ENCODE measurements around the gene ECPAS.
"Not testable (repeated sequence)": the region's sequence is repeated elsewhere in the genome, so short reads cannot be mapped to it uniquely, and the experiment has no call there.

ECPAS gene

DNA sequence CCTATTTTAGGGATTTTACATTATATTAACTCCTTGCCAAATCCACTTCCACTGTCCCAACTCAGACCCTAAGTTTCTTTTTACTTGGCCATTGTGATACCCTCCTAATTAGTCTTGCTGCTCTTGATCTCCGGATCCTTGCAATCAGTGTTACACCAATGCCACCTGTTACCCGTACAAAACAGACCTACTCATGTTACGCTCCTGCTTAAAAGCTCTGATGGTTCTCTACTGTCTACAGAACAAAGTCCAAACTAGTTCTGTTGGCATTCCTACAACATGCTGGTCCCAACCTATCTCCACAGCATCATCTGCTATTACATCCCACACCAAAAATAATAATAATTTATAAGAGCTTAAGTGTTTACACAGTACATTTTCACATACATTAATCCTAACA, 9.8 kb downstream of the ECPAS start:
- in situ Hi-C loops (cut with MboI; ENCODE audit: low sequenced_read_pairs), result no loop called here

- in situ Hi-C loops (cut with MboI; ENCODE audit: low sequenced_read_pairs), result no loop called here
These were observed 16.3 kb downstream of the ECPAS start for GRCh38 chr9:111467778-111468367.

- in situ Hi-C loops (cut with MboI; ENCODE audit: low sequenced_read_pairs), result no loop called here
These were observed 21.1 kb downstream of the ECPAS start for GRCh38 chr9:111463048-111463447.

DNA sequence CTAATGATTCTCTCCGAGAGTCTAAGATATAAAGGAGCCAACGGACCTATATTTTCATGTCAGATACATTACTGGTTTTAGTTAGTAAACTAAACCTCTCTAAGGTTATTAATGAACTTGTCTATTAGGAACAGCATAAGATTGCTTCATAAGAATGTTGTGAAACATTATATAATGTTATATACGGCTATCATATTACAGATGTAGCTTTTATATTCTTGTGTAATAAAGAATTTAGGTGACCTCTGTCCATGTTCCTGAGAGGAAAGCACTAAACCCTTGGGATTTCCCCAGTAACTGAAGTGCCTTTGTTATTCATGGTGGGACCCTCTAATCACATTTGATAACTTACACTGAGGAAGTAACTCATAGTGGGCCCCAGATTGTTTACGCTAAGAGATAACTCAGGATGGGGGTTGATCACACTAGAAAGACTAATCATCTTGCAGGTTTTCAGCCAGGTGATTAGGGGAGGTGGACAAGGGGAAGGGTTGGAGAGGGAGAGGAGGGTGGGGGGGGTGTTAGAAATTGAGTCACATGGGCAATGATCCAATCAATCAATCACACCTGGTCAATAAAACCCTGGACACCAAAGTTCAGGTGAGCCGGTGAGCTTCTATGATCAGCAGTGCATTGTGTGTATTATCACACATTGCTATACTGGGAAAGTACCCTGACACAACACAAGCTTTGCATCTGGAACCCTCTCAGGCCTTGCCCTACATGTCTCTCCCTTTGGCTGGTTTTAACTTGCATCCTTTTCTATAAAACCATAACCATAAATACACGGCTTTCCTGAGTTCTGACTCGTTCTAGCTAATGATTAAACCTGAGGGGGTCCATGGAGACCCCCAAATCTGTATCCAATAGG, 25.8 kb downstream of the ECPAS start:
- in situ Hi-C loops (cut with MboI; ENCODE audit: low sequenced_read_pairs), result no loop called here

GRCh38 chr9:111456529-111456928, 27.7 kb downstream of the ECPAS start:
- in situ Hi-C loops (cut with MboI; ENCODE audit: low sequenced_read_pairs), result no loop called here

GRCh38 chr9:111455638-111456037, 28.5 kb downstream of the ECPAS start:
- in situ Hi-C loops (cut with MboI; ENCODE audit: low sequenced_read_pairs), result no loop called here

GRCh38 chr9:111454751-111455150, 29.4 kb downstream of the ECPAS start:
- in situ Hi-C loops (cut with MboI; ENCODE audit: low sequenced_read_pairs), result no loop called here

GRCh38 chr9:111451570-111451969, 32.6 kb downstream of the ECPAS start:
- in situ Hi-C loops (cut with MboI; ENCODE audit: low sequenced_read_pairs), result no loop called here

DNA sequence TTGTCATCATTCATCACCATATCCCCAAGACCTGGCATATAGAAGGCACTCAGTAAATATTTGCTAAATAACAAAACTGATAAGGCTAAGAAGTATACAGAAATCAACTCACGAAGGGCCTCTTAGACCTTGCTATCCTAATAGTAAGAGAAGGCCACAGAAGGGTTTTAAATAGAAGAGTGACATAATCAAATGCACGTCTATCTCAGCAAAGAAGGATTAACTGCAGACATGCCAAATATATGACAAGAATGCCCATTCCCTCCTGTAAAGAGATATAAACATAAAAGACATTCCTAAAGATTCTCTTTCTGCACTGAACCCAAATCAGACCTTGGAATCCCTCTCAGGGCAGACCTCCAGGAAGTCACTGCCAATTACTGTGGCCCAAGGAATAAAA, 34.1 kb downstream of the ECPAS start:
- in situ Hi-C loops (cut with MboI; ENCODE audit: low sequenced_read_pairs), result no loop called here

DNA sequence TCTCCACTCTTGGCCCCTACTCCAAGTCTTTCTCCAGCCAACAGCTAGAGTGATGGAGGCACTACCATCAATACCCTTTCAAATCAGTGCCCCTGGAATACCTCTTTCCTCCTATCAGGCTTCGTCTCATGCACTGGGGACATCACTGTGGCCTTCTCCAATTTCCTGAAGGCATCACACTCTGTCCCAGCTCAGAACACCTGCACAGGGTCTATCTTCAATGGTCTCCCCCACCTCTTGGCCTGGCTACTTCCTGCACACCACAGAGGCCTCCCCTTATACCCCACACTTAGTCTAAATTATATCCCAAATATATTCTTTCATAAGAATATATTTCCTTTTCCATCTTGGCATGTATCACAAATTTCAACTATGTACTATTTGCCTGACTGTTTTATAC, 34.5 kb downstream of the ECPAS start:
- in situ Hi-C loops (cut with MboI; ENCODE audit: low sequenced_read_pairs), result no loop called here

- in situ Hi-C loops (cut with MboI; ENCODE audit: low sequenced_read_pairs), result not testable (repeated sequence)
These were observed 38.4 kb downstream of the ECPAS start for GRCh38 chr9:111445799-111446198.

- in situ Hi-C loops (cut with MboI; ENCODE audit: low sequenced_read_pairs), result no loop called here
These were observed 40.7 kb downstream of the ECPAS start for GRCh38 chr9:111443454-111443853.

- in situ Hi-C loops (cut with MboI; ENCODE audit: low sequenced_read_pairs), result no loop called here
These were observed 41.7 kb downstream of the ECPAS start for GRCh38 chr9:111442360-111443027.

DNA sequence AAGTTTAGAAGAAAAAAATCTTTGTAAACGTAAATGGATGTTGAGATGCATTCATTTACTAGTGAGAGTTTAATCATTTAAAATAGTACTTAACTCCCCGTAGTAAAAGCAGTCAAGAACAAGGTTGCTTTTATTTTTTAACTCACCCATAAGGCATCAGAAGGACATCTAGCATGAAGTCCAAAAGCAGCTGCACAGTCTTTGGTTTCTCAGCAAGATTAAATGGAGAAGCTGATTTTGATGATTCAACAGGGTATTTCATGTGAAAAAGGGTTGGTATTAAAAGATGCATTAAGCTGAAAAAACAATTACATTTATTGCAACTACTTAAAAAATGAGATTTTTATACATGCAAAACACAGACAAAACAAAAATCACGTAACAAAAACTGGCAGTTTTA, 44.0 kb downstream of the ECPAS start:
- in situ Hi-C loops (cut with MboI; ENCODE audit: low sequenced_read_pairs), result no loop called here

DNA sequence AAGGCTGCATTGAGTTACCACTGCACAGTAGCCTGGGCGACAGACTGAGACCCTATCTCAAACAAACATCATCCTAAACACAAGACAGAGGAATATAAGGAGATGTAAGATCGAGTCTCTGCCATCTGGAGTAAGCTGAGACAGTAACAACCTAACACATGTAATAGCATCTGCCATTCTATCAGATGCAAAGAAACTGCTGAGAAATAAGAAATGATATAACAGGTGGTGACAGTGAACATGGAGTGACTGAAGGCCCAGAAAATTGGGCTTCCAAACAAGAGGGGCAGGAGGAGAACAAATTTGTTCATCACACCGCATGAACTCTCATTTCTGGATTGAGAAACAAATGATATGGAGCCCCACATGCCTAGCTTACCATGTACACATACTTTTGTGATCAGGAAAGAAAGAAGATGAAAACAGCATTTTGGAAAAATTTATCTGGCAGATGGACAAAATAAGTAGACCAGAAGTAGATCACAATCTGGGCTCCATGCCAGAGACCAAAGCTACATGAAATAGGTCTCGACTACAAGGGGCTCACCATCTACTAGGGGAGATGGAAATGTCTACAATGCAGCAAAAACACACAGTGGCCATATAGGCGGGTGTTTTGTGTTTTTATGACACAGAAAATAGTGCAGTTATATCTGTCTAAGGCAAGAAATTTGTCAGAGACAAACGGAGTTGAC, 45.5 kb downstream of the ECPAS start:
- in situ Hi-C loops (cut with MboI; ENCODE audit: low sequenced_read_pairs), result no loop called here

- in situ Hi-C loops (cut with MboI; ENCODE audit: low sequenced_read_pairs), result no loop called here
These were observed 47.6 kb downstream of the ECPAS start for GRCh38 chr9:111436571-111436970.

GRCh38 chr9:111433082-111433481, 51.1 kb downstream of the ECPAS start:
- in situ Hi-C loops (cut with MboI; ENCODE audit: low sequenced_read_pairs), result no loop called here

DNA sequence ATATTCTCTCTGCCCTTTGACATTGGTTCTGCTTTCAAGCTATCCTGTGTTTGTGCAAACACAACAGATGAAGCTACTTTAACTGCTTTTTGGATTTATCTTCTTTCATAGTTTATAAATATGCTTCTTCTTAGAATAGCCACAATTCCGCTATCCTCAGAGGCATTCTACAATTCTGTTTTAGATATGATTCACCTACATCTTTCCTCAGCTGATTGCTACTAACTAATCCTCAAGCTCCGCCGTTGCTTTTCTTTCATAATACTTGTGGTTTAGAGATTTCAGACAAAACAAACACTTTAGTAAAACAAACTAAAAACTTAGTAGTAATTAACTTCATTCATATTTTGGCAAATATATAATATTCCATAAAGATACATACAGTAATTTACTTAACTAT, 52.5 kb downstream of the ECPAS start:
- in situ Hi-C loops (cut with MboI; ENCODE audit: low sequenced_read_pairs), result no loop called here

- in situ Hi-C loops (cut with MboI; ENCODE audit: low sequenced_read_pairs), result no loop called here
These were observed 55.0 kb downstream of the ECPAS start for GRCh38 chr9:111429175-111429574.

- in situ Hi-C loops (cut with MboI; ENCODE audit: low sequenced_read_pairs), result no loop called here
These were observed 57.0 kb downstream of the ECPAS start for GRCh38 chr9:111427186-111427585.

DNA sequence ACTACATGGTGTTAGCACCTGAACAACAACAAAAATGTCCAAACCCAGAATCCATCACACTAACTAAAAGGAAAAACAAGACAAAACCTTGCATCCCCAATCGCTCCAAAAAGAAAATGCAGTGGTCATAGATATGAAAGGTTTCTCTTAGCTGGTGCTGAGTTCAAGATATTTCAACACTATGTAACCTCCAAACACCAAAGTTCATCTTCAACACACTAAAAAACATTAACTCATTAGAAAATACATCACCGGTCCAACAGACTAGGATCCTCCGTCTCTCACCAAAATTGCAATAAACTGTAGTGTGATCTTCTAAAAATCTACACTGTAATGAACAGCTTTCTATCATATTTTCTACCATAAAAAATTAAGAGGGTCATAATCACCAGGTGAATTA, 60.8 kb downstream of the ECPAS start:
- in situ Hi-C loops (cut with MboI; ENCODE audit: low sequenced_read_pairs), result no loop called here
